HG03139 (cell line): Measurements from ENCODE around the gene RABGGTA.
"Not testable (repeated sequence)": the region's sequence is repeated elsewhere in the genome, so short reads cannot be mapped to it uniquely, and the experiment has no call there.

ENCODE experiments used
- ATAC-seq: cut with Tn5 transposase; IDR thresholded peaks from one replicate; pipeline ENCODE4 v1.9.1; 2021; ENCODE audit not compliant: unreplicated experiment

The RABGGTA gene

DNA sequence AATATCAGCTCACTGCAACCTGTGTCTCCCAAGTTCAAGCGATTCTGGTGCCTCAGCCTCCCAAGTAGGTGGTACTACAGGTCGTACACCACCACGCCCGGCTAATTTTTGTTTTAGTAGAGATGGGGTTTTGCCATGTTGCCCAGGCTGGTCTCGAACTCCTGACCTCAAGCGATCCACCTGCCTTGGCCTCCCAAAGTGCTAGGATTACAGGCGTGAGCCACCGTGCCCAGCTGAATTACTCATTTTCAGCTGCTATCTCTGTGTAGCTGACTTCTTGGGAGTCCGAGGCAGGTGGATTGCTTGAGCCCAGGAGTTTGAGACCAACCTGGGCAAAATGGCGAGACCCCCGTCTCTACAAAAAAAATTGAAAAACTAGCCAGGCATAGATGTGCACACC lies 26.0 kb downstream of the RABGGTA start:
- ATAC-seq, result not testable (repeated sequence)

DNA sequence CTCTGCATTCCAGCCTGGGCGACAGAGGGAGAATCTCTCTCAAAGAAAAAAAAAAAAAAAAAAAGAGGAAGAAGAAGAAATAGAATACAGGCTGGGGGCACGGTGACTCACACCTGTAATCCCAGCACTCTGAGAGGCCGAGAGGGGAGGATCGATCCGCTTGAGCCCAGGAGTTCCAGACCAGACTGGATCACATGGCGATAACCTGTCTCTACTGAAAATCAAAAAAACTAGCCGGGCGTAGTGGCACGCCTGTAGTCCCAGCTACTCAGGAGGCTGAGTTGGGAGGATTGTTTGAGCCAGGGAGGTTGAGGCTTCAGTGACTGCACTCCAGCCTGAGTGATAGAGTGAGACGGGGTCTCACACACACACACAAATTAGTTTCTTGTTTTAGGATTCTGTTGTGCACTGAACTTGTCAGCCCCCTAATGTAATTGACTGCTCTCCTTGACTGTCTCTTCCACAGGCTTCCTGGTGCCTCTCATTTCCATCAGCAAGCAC lies 28.0 kb downstream of the RABGGTA start:
- no peak for ATAC-seq

DNA sequence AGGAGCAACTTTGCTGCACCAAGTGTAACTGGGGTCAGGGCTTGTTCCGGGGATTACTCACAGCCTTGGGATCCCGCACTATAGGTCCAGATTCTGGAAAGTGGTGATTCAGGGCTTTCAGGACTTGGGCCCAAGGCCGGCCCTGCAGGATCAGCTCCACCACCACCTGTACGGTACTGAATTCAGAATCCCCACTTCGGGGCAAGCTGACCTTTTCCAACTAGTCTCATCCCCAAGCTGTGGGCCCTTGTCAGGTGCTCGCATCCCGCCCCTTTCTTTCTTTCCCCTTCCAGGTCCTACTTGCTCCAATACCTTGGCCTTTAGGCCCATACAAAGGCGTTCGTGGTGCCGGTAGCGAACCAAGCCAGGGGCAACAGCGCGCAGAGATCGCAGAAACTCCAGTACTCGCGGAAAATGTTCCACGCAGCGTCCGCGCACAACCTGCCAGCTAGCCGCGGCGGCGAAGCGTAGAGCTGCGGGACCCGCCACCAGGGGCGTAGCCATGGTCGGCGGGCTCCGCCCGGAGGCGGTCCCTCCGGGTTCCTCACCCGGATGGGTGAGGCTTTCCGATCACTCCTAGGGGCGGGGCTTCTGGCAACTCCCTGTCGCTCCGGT lies 29.5 kb downstream of the RABGGTA start:
- ATAC-seq, result peak; percentile 72

- ATAC-seq, result no peak
Observed at GRCh38 chr14:24240110-24240918, 31.1 kb downstream of the RABGGTA start.

- no peak for ATAC-seq
Observed at GRCh38 chr14:24238527-24239037, 32.8 kb downstream of the RABGGTA start.

DNA sequence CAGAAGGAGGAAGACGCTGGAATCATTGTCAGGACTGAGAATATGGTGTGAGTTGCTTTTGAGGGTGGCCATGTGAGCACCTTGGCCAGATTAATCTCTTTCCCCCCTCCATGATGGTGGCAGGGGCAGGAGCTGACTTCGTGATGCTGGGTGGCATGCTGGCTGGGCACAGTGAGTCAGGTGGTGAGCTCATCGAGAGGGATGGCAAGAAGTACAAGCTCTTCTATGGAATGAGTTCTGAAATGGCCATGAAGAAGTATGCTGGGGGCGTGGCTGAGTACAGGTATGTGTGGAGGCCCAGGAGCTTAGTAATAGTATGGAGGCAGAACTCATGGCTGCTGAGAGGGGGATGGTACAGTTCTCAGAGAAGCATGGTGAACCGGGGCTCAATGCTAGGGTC lies 33.3 kb downstream of the RABGGTA start:
- ATAC-seq, result no peak

- ATAC-seq, result no peak
Observed at GRCh38 chr14:24237463-24237955, 33.9 kb downstream of the RABGGTA start.

- no peak for ATAC-seq
Observed at GRCh38 chr14:24236689-24237462, 34.5 kb downstream of the RABGGTA start.

DNA sequence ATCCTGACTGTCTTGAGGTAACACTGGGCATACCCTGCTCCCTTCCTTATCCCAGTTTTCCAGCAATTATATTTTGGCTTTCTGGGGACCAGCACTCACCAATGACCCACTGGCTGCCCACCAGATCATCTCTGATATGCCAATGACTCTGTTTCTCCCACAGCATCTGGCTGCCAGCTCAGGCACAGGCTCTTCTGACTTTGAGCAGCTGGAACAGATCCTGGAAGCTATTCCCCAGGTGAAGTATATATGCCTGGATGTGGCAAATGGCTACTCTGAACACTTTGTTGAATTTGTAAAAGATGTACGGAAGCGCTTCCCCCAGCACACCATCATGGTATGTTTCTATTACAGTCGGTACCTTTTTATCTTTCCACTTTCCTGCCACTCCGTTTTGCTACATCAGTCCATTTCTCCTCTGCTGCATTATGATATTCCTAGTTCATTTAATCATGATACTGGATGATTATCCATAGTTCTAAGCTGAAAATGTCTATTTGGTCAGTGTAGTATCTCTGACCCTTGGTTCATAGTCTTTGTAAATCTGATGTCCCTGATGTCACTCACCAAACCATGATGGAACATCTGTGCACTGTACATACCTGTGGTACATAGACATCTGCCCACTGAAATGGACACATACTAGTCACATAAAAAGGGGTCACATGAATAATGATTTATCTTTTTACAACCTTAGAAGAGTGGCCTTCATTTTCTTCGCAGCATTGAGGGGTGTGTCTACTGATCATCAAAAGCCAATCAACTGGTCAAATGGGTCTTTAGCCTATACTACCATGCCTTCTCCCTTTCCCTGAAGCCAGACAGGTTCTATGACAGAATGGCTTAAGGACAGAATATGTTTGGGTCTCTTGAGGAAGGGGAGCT lies 35.4 kb downstream of the RABGGTA start:
- no peak for ATAC-seq

GRCh38 chr14:24234095-24235005 lies 37.0 kb downstream of the RABGGTA start:
- no peak for ATAC-seq

GRCh38 chr14:24233538-24233866 lies 37.9 kb downstream of the RABGGTA start:
- no peak for ATAC-seq

DNA sequence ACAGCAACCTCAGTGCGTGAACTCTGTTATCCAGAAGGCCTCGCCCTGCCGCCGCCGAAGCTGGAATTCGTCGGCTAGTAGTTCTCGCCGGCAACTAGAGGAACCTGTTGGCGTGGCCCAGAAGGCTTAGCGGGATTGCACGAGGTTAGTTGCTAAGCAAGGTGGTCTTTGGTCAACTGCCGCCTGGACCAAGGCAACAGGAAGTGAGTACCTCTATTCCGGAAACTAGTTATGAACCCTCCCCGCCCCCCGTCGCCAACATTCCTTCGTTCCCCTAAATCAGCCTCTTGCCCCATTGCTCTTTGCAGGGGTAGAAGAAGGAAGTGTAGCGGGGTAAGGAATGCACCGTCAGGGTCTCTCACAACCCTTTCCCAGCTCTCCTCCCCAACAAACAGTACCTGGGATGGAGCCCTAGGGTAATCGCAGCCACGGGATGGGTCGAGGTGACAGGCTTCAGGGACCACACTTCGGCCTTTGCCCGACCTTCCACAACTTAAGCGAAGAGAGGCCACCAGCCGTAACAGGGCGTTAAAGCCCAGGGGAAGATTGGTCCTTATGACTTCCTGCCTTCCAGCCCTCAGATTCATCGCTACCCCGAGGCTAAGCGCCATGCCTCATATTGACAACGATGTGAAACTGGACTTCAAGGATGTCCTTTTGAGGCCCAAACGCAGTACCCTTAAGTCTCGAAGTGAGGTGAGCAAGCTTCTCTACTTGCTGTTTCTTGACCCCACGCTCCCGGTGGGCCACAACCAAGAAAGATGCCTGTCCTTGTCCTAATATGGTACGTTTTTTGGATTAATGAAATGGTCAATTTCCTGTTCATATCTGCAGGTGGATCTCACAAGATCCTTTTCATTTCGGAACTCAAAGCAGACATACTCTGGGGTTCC lies 38.5 kb downstream of the RABGGTA start, which contains the start of gene GMPR2:
TSS of gene GMPR2 (plus strand) at position 285 of the 893 bp plus-strand sequence. CDS start at position 610, 325 bp downstream.
- peak; percentile 39 for ATAC-seq

DNA sequence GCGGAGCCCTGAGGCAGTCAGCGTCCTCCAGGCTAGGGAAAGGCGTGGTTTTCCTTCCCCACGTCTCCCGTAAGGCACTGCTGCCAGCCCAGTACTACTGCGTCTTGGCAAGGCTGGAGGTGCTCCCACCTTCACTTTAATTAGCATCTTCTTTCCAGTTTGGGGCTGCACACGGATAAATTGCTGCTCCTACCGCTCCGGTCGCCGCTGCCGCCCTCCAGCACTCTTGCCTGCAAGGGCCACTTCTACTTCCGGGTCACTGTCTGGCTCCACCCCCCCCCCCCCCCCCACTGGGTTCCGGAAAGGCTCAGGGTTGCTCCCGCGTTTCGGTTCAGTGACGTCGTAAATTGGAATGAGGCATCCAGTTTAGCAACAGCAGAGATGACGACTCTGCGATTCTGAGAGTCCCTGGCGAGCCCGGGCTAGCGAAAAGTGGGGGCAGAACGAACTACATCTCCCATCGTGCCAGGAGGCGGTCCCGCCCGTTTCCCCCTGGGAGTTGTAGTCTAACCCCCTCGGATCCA lies 39.2 kb downstream of the RABGGTA start, which contains the start of gene NEDD8:
TSS of gene NEDD8 (minus strand) at position 247 of the 524 bp plus-strand sequence. CDS start at position 147, 100 bp downstream.
- peak; percentile 63 for ATAC-seq

DNA sequence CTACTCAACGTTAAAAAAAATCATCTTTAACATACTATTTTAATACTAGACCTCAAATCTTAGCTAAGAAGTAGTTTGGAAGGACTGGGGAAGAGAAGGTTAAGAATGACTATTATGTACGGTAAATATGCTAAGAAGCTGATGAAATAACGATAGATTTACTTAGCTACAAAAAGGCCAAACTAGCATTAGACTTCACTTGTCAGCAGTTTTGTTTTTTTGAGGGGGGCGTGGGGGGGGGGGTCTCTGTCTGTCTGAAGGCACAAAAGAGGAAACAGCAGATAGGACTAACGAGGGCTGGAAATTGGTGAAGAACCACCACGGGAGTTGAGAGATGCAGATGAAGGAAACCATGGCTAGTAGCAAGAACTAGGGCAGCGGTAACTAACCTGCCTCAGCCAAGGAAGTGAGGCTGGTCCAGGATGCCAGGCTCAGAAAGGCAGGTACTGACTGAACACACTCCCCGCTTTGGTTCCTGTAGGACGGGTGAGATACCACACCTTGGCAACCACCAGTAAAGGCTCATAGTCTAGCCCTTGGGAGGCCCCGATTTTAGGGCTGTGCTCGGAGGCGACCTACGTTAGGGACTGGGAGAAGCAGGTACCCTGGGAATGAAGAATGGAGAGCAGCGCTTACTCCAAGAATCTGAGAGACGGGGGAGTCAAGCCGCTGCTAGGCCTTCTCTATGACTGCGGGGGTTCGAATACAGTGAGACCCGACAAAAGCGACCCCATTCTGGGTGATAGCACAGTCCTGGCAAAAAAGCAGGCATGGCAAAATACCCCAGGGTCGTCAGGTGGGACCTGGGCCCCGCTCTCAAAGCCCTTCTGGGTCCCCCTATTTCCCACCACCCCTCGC lies 39.9 kb downstream of the RABGGTA start:
- ATAC-seq, result no peak

GRCh38 chr14:24228902-24229301 lies 42.5 kb downstream of the RABGGTA start:
- ATAC-seq, result no peak

GRCh38 chr14:24226473-24226872 lies 44.9 kb downstream of the RABGGTA start:
- no peak for ATAC-seq

DNA sequence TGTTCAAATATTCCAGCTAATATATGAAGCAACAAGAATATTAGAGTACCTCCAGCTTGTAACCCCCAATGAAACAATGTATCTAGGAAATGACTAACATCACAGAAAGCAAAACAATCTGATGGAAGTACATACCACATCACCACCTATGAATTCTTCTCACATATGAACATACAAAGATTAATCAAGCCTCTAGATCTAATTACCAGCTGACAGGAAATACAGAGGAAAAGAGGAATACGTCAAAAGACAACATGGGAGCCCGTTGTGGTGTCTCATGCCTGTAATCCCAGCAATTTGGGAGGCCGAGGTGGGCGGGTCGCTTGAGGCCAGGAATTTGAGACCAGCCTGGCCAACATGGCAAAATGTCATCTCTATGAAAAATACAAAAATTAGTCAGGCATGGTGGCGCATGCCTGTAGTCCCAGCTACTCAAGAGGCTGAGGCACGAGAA lies 46.8 kb downstream of the RABGGTA start:
- ATAC-seq, result no peak
